Psoas muscle (tissue), 8 donors: ENCODE data around the gene CEBPG. TPM values are rescaled to one million over a fixed set of nuclear protein-coding genes. Genes with fewer than 3 reads are reported as not detected.

Experiments
- ATAC-seq, 4 donors: fragments of 200-7000 bp; cut with Tn5 transposase; one replicate each; pipeline ENCODE4 v1.9.1; 2020; ENCODE audit warnings: moderate library complexity in 3 of 4, mild to moderate bottlenecking in 2 of 4
- DNase-seq, 2 donors: peaks; one replicate each; pipeline ENCODE4 v3.0.0-alpha.2; 2020
- H3K27ac ChIP-seq: fragments of 200-600 bp; one replicate; pipeline ENCODE4 v1.8.0; 2022
- H3K27me3 ChIP-seq, 3 donors: fragments of 200-600 bp in 1 of 3; one replicate each; pipeline versions ENCODE4 v1.6.1 to v1.8.0; 2013 to 2022; ENCODE audit warnings: low read length in 2 of 3, mild to moderate bottlenecking in 2 of 3, moderate library complexity in 1 of 3; ENCODE audit not compliant: insufficient read depth in 3 of 3
- H3K36me3 ChIP-seq, 2 donors: fragments of 200-600 bp in 1 of 2; one replicate each; pipeline versions ENCODE4 v1.6.1 to v1.8.0; 2013 to 2022; ENCODE audit warnings: low read depth in 1 of 2, mild to moderate bottlenecking in 1 of 2, moderate library complexity in 1 of 2; ENCODE audit not compliant: insufficient read depth in 1 of 2
- H3K4me1 ChIP-seq: fragments of 200-600 bp; one replicate; pipeline ENCODE4 v1.8.0; 2022
- H3K4me3 ChIP-seq: fragments of 200-600 bp; one replicate; pipeline ENCODE4 v1.8.0; 2022; ENCODE audit warnings: mild to moderate bottlenecking
- H3K9me3 ChIP-seq: fragments of 200-600 bp; one replicate; pipeline ENCODE4 v1.8.0; 2022
- CTCF ChIP-seq: fragments of 200-600 bp; IDR thresholded peaks from one replicate; pipeline ENCODE4 v1.8.0; 2022; ENCODE audit warnings: antibody characterized with exemption
- WGBS, 3 donors: extraction: QIAGEN DNeasy Blood & Tissue Kit; methylation state at CpG; one replicate each; pipeline versions ENCODE4 v1.1.6 to v1.1.7; 2013; 5-methylcytosine and 5-hydroxymethylcytosine counted together
- intact Hi-C, 2 donors: fragments of 100-400 bp; cut with DNase I; formaldehyde crosslinking; loops; one replicate each; pipeline versions ENCODE4 v1.11.0 to v1.14.2; 2022
- polyA plus RNA-seq, 3 donors: library from polyadenylated mRNA; stranded (reverse); fragments of 200-250 nt; gene quantifications; one replicate each; pipeline ENCODE4 v1.2.3, GENCODE V29; 2013
- total RNA-seq, 4 donors: library from RNA; stranded (reverse); fragmentation: NEBNext Ultra II Directional in 2 of 4; extraction: Animal tissue kit (Norgen Biotek cat#: 25700) in 2 of 4; gene quantifications; one replicate each; pipeline versions ENCODE4 v1.2.1 to v1.2.4, GENCODE V29; 2021 to 2023
- donor health status: healthy with polysubstance abuse.
- donor health status: DM: no; HTN: no; CAD: no; lungs with moderate emphysema.
- donor health status: Bipolar disorder and iron deficiency.
- donor health status: healthy.
- donor health status: DM: yes; HTN: yes; CAD: no.
- donor health status: DM: no; HTN: no; CAD: no.
- donor health status: DM: no; HTN: no; CAD: no.
- donor health status: DM: yes; HTN: yes; CAD: no.

Gene CEBPG
- total and polyA plus RNA-seq, 7 donors: 29.9 to 95.7 (median 50.1) TPM

GRCh38 chr19:33359581-33359980, 13.9 kb upstream of the CEBPG start:
- Histone ChIP-seq H3K4me1 (no peaks in the 10 kb centered on the region), H3K9me3 (no peaks in the 10 kb centered on the region), H3K4me3 (no peak overlapping the region), H3K27me3 (no peaks in the 10 kb centered on the region), H3K36me3 (no peaks in the 10 kb centered on the region), H3K27ac (no peak overlapping the region)
- TF ChIP-seq CTCF: no peak
- intact Hi-C loops: no loop called here
- ATAC-seq: no peak
- WGBS, 3 donors: 84 to 94% (median 86%) methylated on average over 3 of the region's 3 CpGs
- no peak for DNase-seq

GRCh38 chr19:33362508-33363228, 10.8 kb upstream of the CEBPG start:
- peaks cover 0 to 2% (median 0%) of the 10 kb centered on the region in 3 donors for H3K27me3 ChIP-seq
- no peak for ATAC-seq
- DNase-seq: no peak
- no peaks in the 10 kb centered on the region for H3K36me3 ChIP-seq
- no peaks in the 10 kb centered on the region for H3K9me3 ChIP-seq
- intact Hi-C loops: no loop called here
- no peak overlapping the region for H3K27ac ChIP-seq
- TF ChIP-seq CTCF: no peak
- no peaks in the 10 kb centered on the region for H3K4me1 ChIP-seq
- 82 to 87% (median 83%) methylated on average over 6 of the region's 6 CpGs for whole genome bisulfite sequencing, 3 donors
- H3K4me3 ChIP-seq: no peak overlapping the region

GRCh38 chr19:33363476-33363875, 10.0 kb upstream of the CEBPG start:
- H3K4me3 ChIP-seq: no peak overlapping the region
- no peak for TF ChIP-seq CTCF
- H3K9me3 ChIP-seq: no peaks in the 10 kb centered on the region
- WGBS, 3 donors: 70 to 78% (median 72%) methylated on average over 5 of the region's 5 CpGs
- intact Hi-C loops: no loop called here
- no peak for DNase-seq
- no peak for ATAC-seq
- H3K27ac ChIP-seq: no peak overlapping the region
- no peaks in the 10 kb centered on the region for H3K36me3 ChIP-seq
- H3K27me3 ChIP-seq: peaks cover 0 to 2% (median 0%) of the 10 kb centered on the region in 3 donors
- H3K4me1 ChIP-seq: no peaks in the 10 kb centered on the region

- Histone ChIP-seq H3K27ac (no peak overlapping the region), H3K4me3 (no peak overlapping the region), H3K36me3 (no peaks in the 10 kb centered on the region), H3K9me3 (no peaks in the 10 kb centered on the region), H3K4me1 (no peaks in the 10 kb centered on the region), H3K27me3 (peaks cover 0 to 2% (median 0%) of the 10 kb centered on the region in 3 donors)
- ATAC-seq (no peak), DNase-seq (no peak)
- intact Hi-C loops: loop anchor here in 1 of 2 donors (5.0 kb wide), 1 partner anchor 38 kb away; no protein-coding TSS in a partner anchor
- 72 to 77% (median 73%) methylated on average over 7 of the region's 7 CpGs for WGBS, 3 donors
- no peak for TF ChIP-seq CTCF
Measured at GRCh38 chr19:33365691-33366090, 7.8 kb upstream of the CEBPG start.
